ENCODE measurements around the gene FRMD4B. TPM values are rescaled to one million over a fixed set of nuclear protein-coding genes. Genes with fewer than 3 reads are reported as not detected.
A peak's percentile ranks its signal among the peaks of the same experiment; 100 is the strongest.

Gene FRMD4B
- total and polyA plus RNA-seq, 10 of the 15 experiments (the other 5 are each of a cell fraction or from before 2014, with no cell fraction given), result 3.9 to 11.4 (median 8.0) TPM

DNA sequence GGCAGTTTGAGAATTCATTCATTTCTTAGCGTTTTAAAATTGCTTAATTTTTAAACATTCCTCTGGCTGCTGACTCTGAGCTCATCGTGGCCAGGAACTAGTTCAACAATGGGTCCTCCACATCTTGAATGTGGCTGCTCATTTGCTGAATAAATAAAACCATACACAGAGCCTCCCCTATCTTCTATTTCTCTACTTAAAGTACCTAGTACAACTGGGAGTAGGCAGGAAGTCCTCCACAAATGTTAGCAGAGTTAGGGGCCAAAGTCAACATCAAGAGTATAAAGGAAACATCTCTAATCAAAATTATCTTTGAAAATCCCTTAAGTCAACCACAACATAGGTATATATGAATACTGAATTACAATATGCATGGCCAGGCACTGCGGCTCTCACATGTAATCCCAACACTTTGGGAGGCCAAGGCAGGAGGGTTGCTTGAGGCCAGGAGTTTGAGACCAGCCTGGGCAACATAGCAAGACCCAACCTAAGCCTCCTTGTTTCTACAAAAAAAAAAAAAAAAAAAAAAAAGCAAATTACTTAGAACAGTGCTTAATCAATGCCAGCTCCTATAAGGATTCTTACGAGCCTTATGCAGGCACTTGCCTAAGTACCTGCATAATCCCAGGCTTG, 206.0 kb downstream of the FRMD4B start:
- DNase-seq (ENCODE audit: low read depth, low spot score), result no peak
- Histone ChIP-seq H3K4me3 (no peak overlapping the region), H3K27ac (ENCODE audit: control insufficient read depth, insufficient read depth) (no peak overlapping the region), H4K20me1 (ENCODE audit: control insufficient read depth, insufficient read depth) (no peaks in the 10 kb centered on the region), H3K36me3 (ENCODE audit: control insufficient read depth in 2 of 2, insufficient read depth in 2 of 2, low read length in 1 of 2) (peaks cover 0 to 1% of the 10 kb centered on the region in 2 experiments; a peak in 1 of 4 replicates), H2AFZ (ENCODE audit: control insufficient read depth, low read depth, low read length) (no peak overlapping the region), H3K9me3 (replicated peaks; ENCODE audit: control insufficient read depth, insufficient read depth, low read length) (no peaks in the 10 kb centered on the region), H3K4me1 (ENCODE audit: control insufficient read depth, insufficient read depth, low read length) (no peaks in the 10 kb centered on the region), H3K27me3 (replicated peaks in 1 of 2; ENCODE audit: control insufficient read depth in 2 of 2, insufficient read depth in 2 of 2, low read length in 1 of 2) (no peaks in the 10 kb centered on the region), H3K9ac (ENCODE audit: control insufficient read depth, insufficient read depth, low read length) (no peak overlapping the region), H3K79me2 (ENCODE audit: control insufficient read depth, insufficient read depth, low read length) (no peaks in the 10 kb centered on the region), H3K4me2 (ENCODE audit: control insufficient read depth, insufficient read depth) (no peak overlapping the region)
- ATAC-seq, result no peak; the same call in 2 of the 3 replicates
- intact Hi-C loops (cut with micrococcal nuclease; ENCODE audit: unreplicated experiment) (no loop called here), in situ Hi-C loops (cut with MboI) (no loop called here)
- ChIA-PET CTCF (interaction anchor here (0.8 to 3.7 kb wide), 8 partner anchors 12 to 126 kb away, joined by 3 to 12 read pairs (median 6); no protein-coding TSS in a partner anchor), POLR2A (interaction anchor here (1.0 kb wide), 1 partner anchor 31 kb away, joined by 5 read pairs; no protein-coding TSS in a partner anchor), RAD21 (ENCODE audit: unreplicated experiment) (interaction anchor here (0.7 to 3.0 kb wide), 8 partner anchors 18 to 254 kb away, joined by 3 to 19 read pairs (median 5); no protein-coding TSS in a partner anchor), SMC1A (ENCODE audit: uncharacterized antibody, unreplicated experiment) (interaction anchor here (0.9 to 2.4 kb wide), 10 partner anchors 11 to 264 kb away, joined by 3 to 15 read pairs (median 4); no protein-coding TSS in a partner anchor)
- no peak for FAIRE-seq
- WGBS (ENCODE audit: insufficient coverage, insufficient replicate concordance, low lambda C conversion rate, missing lambda C conversion rate), result 55% methylated on average over 4 of the region's 4 CpGs
- no peak for TF ChIP-seq ETV6 (conservative IDR thresholded peaks at IDR 0.05 in 1 of 2, IDR thresholded peaks at IDR 0.05 in 1 of 2; ENCODE audit: borderline replicate concordance in 1 of 2, low read depth in 1 of 2)
- 0 out of 2 replicates have a peak, but pooled peaks have one; percentile 3 for TF ChIP-seq ATF7 (IDR thresholded peaks at IDR 0.05; ENCODE audit: low read depth)
- BruUV-seq (replicated peaks), result no TSS peak

DNA sequence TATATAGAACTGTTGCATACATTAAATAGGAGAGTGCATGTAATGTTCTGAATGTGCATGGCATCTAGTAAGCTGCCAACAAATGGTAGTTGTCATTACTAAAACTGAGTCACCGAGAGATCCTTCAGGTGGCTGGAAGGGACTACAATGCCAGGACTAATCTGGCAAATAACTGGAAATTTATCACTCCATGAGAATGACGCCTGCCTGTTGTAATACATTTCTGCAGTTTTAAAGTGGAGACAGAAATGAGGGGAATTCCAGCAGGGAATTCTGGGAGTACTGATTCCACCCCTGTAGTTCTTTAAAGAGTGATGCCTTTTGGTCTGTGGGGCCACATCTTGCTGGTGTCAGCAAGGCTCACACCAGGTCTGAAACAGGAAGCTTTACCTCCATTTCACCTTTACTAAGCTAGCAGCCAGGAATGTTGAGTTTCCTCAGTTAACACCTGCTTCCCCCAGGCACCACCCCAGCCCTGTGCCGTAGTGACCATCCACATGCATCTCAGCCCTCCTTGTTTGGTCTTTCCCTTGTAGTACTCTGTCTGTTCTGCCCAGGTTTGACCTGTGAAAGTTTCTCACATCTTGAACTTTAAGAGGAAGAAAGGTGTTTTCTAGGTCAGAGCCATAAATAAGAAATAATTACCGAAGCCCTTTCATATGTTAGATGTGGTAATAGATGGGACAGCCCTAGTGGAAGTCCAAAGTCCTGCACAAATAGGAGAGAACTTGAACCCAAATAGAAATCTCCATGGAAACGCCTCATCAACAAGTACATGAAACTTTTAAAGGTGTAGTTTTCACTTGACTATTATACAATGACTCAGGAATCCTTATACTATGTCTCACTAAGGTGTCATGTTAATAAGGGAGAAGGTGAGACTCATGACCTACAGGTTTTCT, 206.8 kb downstream of the FRMD4B start:
- ChIA-PET POLR2A (interaction anchor here (1.0 to 1.1 kb wide), 2 partner anchors 11 to 32 kb away, joined by 4 to 5 read pairs; no protein-coding TSS in a partner anchor), SMC1A (ENCODE audit: uncharacterized antibody, unreplicated experiment) (interaction anchor here (0.5 to 2.4 kb wide), 19 partner anchors 12 to 265 kb away, joined by 3 to 15 read pairs (median 4); no protein-coding TSS in a partner anchor), CTCF (interaction anchor here (0.6 to 3.7 kb wide), 12 partner anchors 11 to 127 kb away, joined by 3 to 12 read pairs (median 4); no protein-coding TSS in a partner anchor), RAD21 (ENCODE audit: unreplicated experiment) (interaction anchor here (0.7 to 3.0 kb wide), 13 partner anchors 11 to 255 kb away, joined by 3 to 19 read pairs (median 4); no protein-coding TSS in a partner anchor)
- DNase-seq (ENCODE audit: low read depth, low spot score), result no peak
- BruUV-seq (replicated peaks), result TSS peak; percentile 36
- no peak for FAIRE-seq
- Histone ChIP-seq H3K4me3 (no peak overlapping the region), H3K27me3 (replicated peaks in 1 of 2; ENCODE audit: control insufficient read depth in 2 of 2, insufficient read depth in 2 of 2, low read length in 1 of 2) (no peaks in the 10 kb centered on the region), H4K20me1 (ENCODE audit: control insufficient read depth, insufficient read depth) (no peaks in the 10 kb centered on the region), H2AFZ (ENCODE audit: control insufficient read depth, low read depth, low read length) (no peak overlapping the region), H3K4me1 (ENCODE audit: control insufficient read depth, insufficient read depth, low read length) (no peaks in the 10 kb centered on the region), H3K9me3 (replicated peaks; ENCODE audit: control insufficient read depth, insufficient read depth, low read length) (no peaks in the 10 kb centered on the region), H3K9ac (ENCODE audit: control insufficient read depth, insufficient read depth, low read length) (no peak overlapping the region), H3K27ac (ENCODE audit: control insufficient read depth, insufficient read depth) (no peak overlapping the region), H3K79me2 (ENCODE audit: control insufficient read depth, insufficient read depth, low read length) (no peaks in the 10 kb centered on the region), H3K36me3 (ENCODE audit: control insufficient read depth in 2 of 2, insufficient read depth in 2 of 2, low read length in 1 of 2) (peaks cover 0 to 1% of the 10 kb centered on the region in 2 experiments; a peak in 1 of 4 replicates), H3K4me2 (ENCODE audit: control insufficient read depth, insufficient read depth) (no peak overlapping the region)
- in situ Hi-C loops (cut with MboI) (no loop called here), intact Hi-C loops (cut with micrococcal nuclease; ENCODE audit: unreplicated experiment) (no loop called here)
- WGBS (ENCODE audit: insufficient coverage, insufficient replicate concordance, low lambda C conversion rate, missing lambda C conversion rate), result 50% methylated on average over 5 of the region's 5 CpGs
- ATAC-seq, result peak; percentile 81
- TF ChIP-seq TARDBP (IDR thresholded peaks at IDR 0.05; ENCODE audit: borderline replicate concordance) (no peak), ESRRA (IDR thresholded peaks at IDR 0.05; ENCODE audit: low read length) (no peak), EED (IDR thresholded peaks at IDR 0.05; ENCODE audit: low read depth) (no peak)
- TF ChIP-seq, protein P1, sequence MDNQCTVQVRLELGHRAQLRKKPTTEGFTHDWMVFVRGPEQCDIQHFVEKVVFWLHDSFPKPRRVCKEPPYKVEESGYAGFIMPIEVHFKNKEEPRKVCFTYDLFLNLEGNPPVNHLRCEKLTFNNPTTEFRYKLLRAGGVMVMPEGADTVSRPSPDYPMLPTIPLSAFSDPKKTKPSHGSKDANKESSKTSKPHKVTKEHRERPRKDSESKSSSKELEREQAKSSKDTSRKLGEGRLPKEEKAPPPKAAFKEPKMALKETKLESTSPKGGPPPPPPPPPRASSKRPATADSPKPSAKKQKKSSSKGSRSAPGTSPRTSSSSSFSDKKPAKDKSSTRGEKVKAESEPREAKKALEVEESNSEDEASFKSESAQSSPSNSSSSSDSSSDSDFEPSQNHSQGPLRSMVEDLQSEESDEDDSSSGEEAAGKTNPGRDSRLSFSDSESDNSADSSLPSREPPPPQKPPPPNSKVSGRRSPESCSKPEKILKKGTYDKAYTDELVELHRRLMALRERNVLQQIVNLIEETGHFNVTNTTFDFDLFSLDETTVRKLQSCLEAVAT (IDR thresholded peaks at IDR 0.05), result no peak
- TF ChIP-seq, protein P2, sequence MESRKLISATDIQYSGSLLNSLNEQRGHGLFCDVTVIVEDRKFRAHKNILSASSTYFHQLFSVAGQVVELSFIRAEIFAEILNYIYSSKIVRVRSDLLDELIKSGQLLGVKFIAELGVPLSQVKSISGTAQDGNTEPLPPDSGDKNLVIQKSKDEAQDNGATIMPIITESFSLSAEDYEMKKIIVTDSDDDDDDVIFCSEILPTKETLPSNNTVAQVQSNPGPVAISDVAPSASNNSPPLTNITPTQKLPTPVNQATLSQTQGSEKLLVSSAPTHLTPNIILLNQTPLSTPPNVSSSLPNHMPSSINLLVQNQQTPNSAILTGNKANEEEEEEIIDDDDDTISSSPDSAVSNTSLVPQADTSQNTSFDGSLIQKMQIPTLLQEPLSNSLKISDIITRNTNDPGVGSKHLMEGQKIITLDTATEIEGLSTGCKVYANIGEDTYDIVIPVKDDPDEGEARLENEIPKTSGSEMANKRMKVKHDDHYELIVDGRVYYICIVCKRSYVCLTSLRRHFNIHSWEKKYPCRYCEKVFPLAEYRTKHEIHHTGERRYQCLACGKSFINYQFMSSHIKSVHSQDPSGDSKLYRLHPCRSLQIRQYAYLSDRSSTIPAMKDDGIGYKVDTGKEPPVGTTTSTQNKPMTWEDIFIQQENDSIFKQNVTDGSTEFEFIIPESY (IDR thresholded peaks at IDR 0.05), result no peak
